SK-N-SH (cell line): Measurements from ENCODE around the gene MTUS2. TPM values are rescaled to one million over a fixed set of nuclear protein-coding genes. Genes with fewer than 3 reads are reported as not detected.

Source experiments
- CTCF ChIA-PET: fragments of 300-600, 350-600 bp; formaldehyde crosslinking; extraction: SDS; loops from one replicate; lab custom pipeline; 2021; lab: Yijun Ruan, JAX
- POLR2A ChIA-PET: fragments of 350-600 bp; sonication (Branson Sonifier 250); formaldehyde crosslinking; extraction: SDS; loops from one replicate; lab custom pipeline; 2020; ENCODE audit warnings: antibody characterized with exemption, inconsistent platforms; lab: Yijun Ruan, JAX
- DNase-seq: peaks from one replicate; pipeline ENCODE4 v3.0.0; 2012
- H2AFZ ChIP-seq: fragments of 200-600 bp; sonication (generic); 2 replicates; pipeline ENCODE4 v1.8.1; 2016; ENCODE audit warnings: antibody characterized with exemption, mild to moderate bottlenecking, low read depth
- H3F3A ChIP-seq: fragments of 200-600 bp; sonication (generic); replicated peaks from 2 replicates; pipeline ENCODE3; 2016; ENCODE audit warnings: antibody characterized with exemption, mild to moderate bottlenecking; ENCODE audit not compliant: insufficient read depth
- H3K27ac ChIP-seq, 2 experiments: fragments of 200-500 bp in 1 of 2; fragments of 200-600 bp in 1 of 2; sonication (Bioruptor generic) in 1 of 2; sonication (generic), shearing (Covaris generic) in 1 of 2; 2 replicates each; pipeline versions ENCODE4 v1.5.1 to v1.6.1; 2014 to 2016; ENCODE audit warnings: low read depth in 2 of 2, inconsistent platforms in 1 of 2, low read length in 1 of 2, mild to moderate bottlenecking in 1 of 2, mixed read lengths in 1 of 2
- H3K27me3 ChIP-seq: fragments of 200-600 bp; sonication (generic), shearing (Covaris generic); 2 replicates; pipeline ENCODE4 v1.6.1; 2016; ENCODE audit warnings: mixed run types; ENCODE audit not compliant: insufficient read depth
- H3K36me3 ChIP-seq, 2 experiments: fragments of 200-500 bp in 1 of 2; fragments of 200-600 bp in 1 of 2; sonication (Bioruptor generic) in 1 of 2; sonication (generic) in 1 of 2; replicated peaks in 1 of 2; 2 replicates each; pipeline versions ENCODE3 to v1.5.1; 2014 to 2016; ENCODE audit warnings: low read length in 1 of 2, mild to moderate bottlenecking in 1 of 2; ENCODE audit not compliant: insufficient read depth in 2 of 2, control insufficient read depth in 1 of 2
- H3K4me1 ChIP-seq, 2 experiments: fragments of 200-500 bp in 1 of 2; fragments of 200-600 bp in 1 of 2; sonication (Bioruptor generic) in 1 of 2; sonication (generic), shearing (Covaris generic) in 1 of 2; 2 replicates each; pipeline versions ENCODE4 v1.5.1 to v1.6.1; 2014 to 2016; ENCODE audit warnings: low read depth in 1 of 2, low read length in 1 of 2, mixed run types in 1 of 2; ENCODE audit not compliant: insufficient read depth in 2 of 2, control insufficient read depth in 1 of 2
- H3K4me2 ChIP-seq: fragments of 200-600 bp; sonication (generic), shearing (Covaris generic); 2 replicates; pipeline ENCODE4 v1.6.1; 2017; ENCODE audit warnings: mixed run types
- H3K4me3 ChIP-seq, 2 experiments: fragments of 200-500 bp in 1 of 2; fragments of 200-600 bp in 1 of 2; sonication (Bioruptor generic) in 1 of 2; sonication (generic), shearing (Covaris generic) in 1 of 2; 2 replicates each; pipeline versions ENCODE4 v1.5.1 to v1.8.1; 2014 to 2016; ENCODE audit warnings: low read depth in 2 of 2, inconsistent platforms in 1 of 2, low read length in 1 of 2, mild to moderate bottlenecking in 1 of 2, mixed read lengths in 1 of 2, moderate library complexity in 1 of 2
- H3K79me2 ChIP-seq: fragments of 200-600 bp; sonication (generic); 2 replicates; pipeline ENCODE4 v1.8.1; 2017; ENCODE audit warnings: mild to moderate bottlenecking; ENCODE audit not compliant: insufficient read depth
- H3K9ac ChIP-seq: fragments of 200-600 bp; sonication (generic); 2 replicates; pipeline ENCODE4 v1.6.1; 2017; ENCODE audit warnings: mixed run types
- H3K9me2 ChIP-seq: fragments of 200-600 bp; sonication (generic); 2 replicates; pipeline ENCODE4 v1.6.1; 2017; ENCODE audit warnings: mixed run types
- H3K9me3 ChIP-seq: fragments of 200-600 bp; sonication (generic); 2 replicates; pipeline ENCODE4 v1.6.1; 2017; ENCODE audit warnings: mixed run types, mild to moderate bottlenecking, moderate library complexity
- H4K20me1 ChIP-seq: fragments of 200-600 bp; sonication (generic); 2 replicates; pipeline ENCODE4 v1.6.1; 2017; ENCODE audit warnings: mild to moderate bottlenecking, mixed run types; ENCODE audit not compliant: insufficient read depth
- CHD2 ChIP-seq: fragments of 150-350 bp; IDR thresholded peaks from 2 replicates; pipeline ENCODE4 v1.6.1; 2018; ENCODE audit warnings: low read length; ENCODE audit not compliant: partially characterized antibody
- CTCF ChIP-seq: fragments of 200-600 bp; sonication (generic); IDR thresholded peaks from 2 replicates; pipeline ENCODE4 v1.6.1; 2017; ENCODE audit warnings: antibody characterized with exemption, mild to moderate bottlenecking, moderate library complexity
- FOSL2 ChIP-seq: IDR thresholded peaks from 2 replicates; pipeline ENCODE4 v1.4.0; 2012; ENCODE audit warnings: low read depth, mild to moderate bottlenecking, moderate library complexity, borderline replicate concordance
- FOXJ3 ChIP-seq: sonication (generic); formaldehyde crosslinking; IDR thresholded peaks from 2 replicates; pipeline ENCODE4 v1.5.1; 2020; ENCODE audit warnings: mild to moderate bottlenecking, missing genetic modification reagents
- JUND ChIP-seq: IDR thresholded peaks from 2 replicates; pipeline ENCODE4 v1.4.0; 2012
- MXI1 ChIP-seq: IDR thresholded peaks from 2 replicates; pipeline ENCODE4 v1.6.1; 2012; ENCODE audit warnings: mild to moderate bottlenecking, low read depth, low read length, improper control_type of control experiment
- NFIC ChIP-seq: IDR thresholded peaks from 2 replicates; pipeline ENCODE4 v1.4.0; 2012; ENCODE audit warnings: borderline replicate concordance
- POLR2AphosphoS5 ChIP-seq: IDR thresholded peaks from 2 replicates; pipeline ENCODE4 v1.6.1; 2012; ENCODE audit warnings: low read depth, low read length
- RCOR1 ChIP-seq: fragments of 150-350 bp; IDR thresholded peaks from 2 replicates; pipeline ENCODE4 v1.6.1; 2017; ENCODE audit warnings: antibody characterized with exemption, low read length
- RFX5 ChIP-seq: IDR thresholded peaks from 2 replicates; pipeline ENCODE4 v1.6.1; 2012; ENCODE audit warnings: mild to moderate bottlenecking, improper control_type of control experiment, low read length
- TEAD4 ChIP-seq: IDR thresholded peaks from 2 replicates; pipeline ENCODE4 v1.4.0; 2012; ENCODE audit warnings: mild to moderate bottlenecking, borderline replicate concordance; ENCODE audit not compliant: insufficient read depth
- WGBS: methylation state at CpG from one replicate; pipeline ENCODE4 v1.1.6; 2017; ENCODE audit warnings: low lambda C conversion rate; 5-methylcytosine and 5-hydroxymethylcytosine counted together
- polyA plus RNA-seq, 3 experiments: library from polyadenylated mRNA; depleted of rRNA; stranded (reverse); fragments of >200 nt; gene quantifications; 2 replicates each; pipeline ENCODE4 v1.2.3, GENCODE V29; 2012
- TF ChIP-seq, protein P1 (sequence below): fragments of 150-350 bp; IDR thresholded peaks from 2 replicates; pipeline ENCODE4 v1.6.1; 2017; ENCODE audit warnings: antibody characterized with exemption, low read length, low read depth, borderline replicate concordance
- TF ChIP-seq, protein P2 (sequence below): fragments of 150-350 bp; IDR thresholded peaks from 2 replicates; pipeline ENCODE4 v1.6.1; 2016; ENCODE audit warnings: mild to moderate bottlenecking, low read depth, low read length

The MTUS2 gene
- polyA plus RNA-seq, 1 of the 3 experiments (the other 2 are of a cell fraction): 1.7 TPM

GRCh38 chr13:29131881-29132668 lies 311.9 kb downstream of the MTUS2 start:
- H3K4me2 ChIP-seq: no peak overlapping the region
- H3K79me2 ChIP-seq: no peaks in the 10 kb centered on the region
- ChIA-PET POLR2A (no interaction called here), CTCF (no interaction called here)
- H3K4me3 ChIP-seq: no peak overlapping the region
- no peaks in the 10 kb centered on the region for H3K4me1 ChIP-seq
- under 1% methylated on average over 4 of the region's 4 CpGs for WGBS
- no peaks in the 10 kb centered on the region for H3F3A ChIP-seq
- H4K20me1 ChIP-seq: no peaks in the 10 kb centered on the region
- no peaks in the 10 kb centered on the region for H3K9me2 ChIP-seq
- no peak overlapping the region for H3K9ac ChIP-seq
- H3K36me3 ChIP-seq: no peaks in the 10 kb centered on the region
- DNase-seq: no peak
- H2AFZ ChIP-seq: no peak overlapping the region
- TF ChIP-seq, protein P1, sequence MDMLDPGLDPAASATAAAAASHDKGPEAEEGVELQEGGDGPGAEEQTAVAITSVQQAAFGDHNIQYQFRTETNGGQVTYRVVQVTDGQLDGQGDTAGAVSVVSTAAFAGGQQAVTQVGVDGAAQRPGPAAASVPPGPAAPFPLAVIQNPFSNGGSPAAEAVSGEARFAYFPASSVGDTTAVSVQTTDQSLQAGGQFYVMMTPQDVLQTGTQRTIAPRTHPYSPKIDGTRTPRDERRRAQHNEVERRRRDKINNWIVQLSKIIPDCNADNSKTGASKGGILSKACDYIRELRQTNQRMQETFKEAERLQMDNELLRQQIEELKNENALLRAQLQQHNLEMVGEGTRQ: no peak
- TF ChIP-seq RCOR1 (no peak), NFIC (no peak), MXI1 (no peak)
- H3K9me3 ChIP-seq: no peaks in the 10 kb centered on the region
- no peak overlapping the region for H3K27ac ChIP-seq
- peaks cover 12% of the 10 kb centered on the region; the same call in 1 of the 2 replicates for H3K27me3 ChIP-seq

DNA sequence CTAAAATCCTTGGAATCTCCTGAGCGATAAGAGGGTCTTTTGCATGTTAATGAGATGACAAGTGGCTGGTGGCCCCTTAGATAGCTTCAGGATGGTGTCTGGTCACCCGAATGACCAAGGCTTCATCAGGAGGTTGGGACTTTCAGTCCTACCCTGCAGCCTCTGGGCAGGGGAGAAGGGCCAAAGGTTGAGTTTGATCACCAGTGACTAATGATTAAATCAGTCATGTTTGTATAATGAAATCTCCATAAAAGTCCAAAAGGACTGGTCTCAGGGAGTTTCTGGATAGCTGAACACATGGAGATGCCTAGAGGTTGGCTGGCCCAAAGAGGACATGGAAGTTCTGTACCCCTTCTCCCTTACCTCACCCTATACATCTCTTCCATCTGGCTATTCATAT lies 316.2 kb downstream of the MTUS2 start:
- H3K9ac ChIP-seq: no peak overlapping the region
- H2AFZ ChIP-seq: no peak overlapping the region
- no peaks in the 10 kb centered on the region for H3K79me2 ChIP-seq
- no peak overlapping the region for H3K27ac ChIP-seq
- TF ChIP-seq MXI1: no peak
- TF ChIP-seq TEAD4: no peak
- TF ChIP-seq, protein P2, sequence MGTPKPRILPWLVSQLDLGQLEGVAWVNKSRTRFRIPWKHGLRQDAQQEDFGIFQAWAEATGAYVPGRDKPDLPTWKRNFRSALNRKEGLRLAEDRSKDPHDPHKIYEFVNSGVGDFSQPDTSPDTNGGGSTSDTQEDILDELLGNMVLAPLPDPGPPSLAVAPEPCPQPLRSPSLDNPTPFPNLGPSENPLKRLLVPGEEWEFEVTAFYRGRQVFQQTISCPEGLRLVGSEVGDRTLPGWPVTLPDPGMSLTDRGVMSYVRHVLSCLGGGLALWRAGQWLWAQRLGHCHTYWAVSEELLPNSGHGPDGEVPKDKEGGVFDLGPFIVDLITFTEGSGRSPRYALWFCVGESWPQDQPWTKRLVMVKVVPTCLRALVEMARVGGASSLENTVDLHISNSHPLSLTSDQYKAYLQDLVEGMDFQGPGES: no peak
- TF ChIP-seq, protein P1: no peak
- TF ChIP-seq JUND: no peak
- no peak for TF ChIP-seq FOXJ3 (CRISPR knock-in tag)
- TF ChIP-seq CTCF: no peak
- TF ChIP-seq POLR2AphosphoS5: no peak
- no peak for TF ChIP-seq RFX5
- TF ChIP-seq FOSL2: no peak
- no peak for TF ChIP-seq CHD2
- no peak for DNase-seq
- no peaks in the 10 kb centered on the region for H3K4me1 ChIP-seq
- no peaks in the 10 kb centered on the region for H3K36me3 ChIP-seq
- POLR2A ChIA-PET: no interaction called here
- CTCF ChIA-PET: no interaction called here
- WGBS: 6% methylated on average over 2 of the region's 2 CpGs
- no peaks in the 10 kb centered on the region for H4K20me1 ChIP-seq
- no peaks in the 10 kb centered on the region for H3F3A ChIP-seq
- no peaks in the 10 kb centered on the region; the same call in 1 of the 2 replicates for H3K27me3 ChIP-seq
- H3K9me3 ChIP-seq: no peaks in the 10 kb centered on the region
- no peaks in the 10 kb centered on the region for H3K9me2 ChIP-seq
- H3K4me3 ChIP-seq: no peak overlapping the region
- no peak overlapping the region for H3K4me2 ChIP-seq
